H1 (cell line): ENCODE data around the gene ZRANB3. TPM values are rescaled to one million over a fixed set of nuclear protein-coding genes. Genes with fewer than 3 reads are reported as not detected.

ENCODE experiments used
- CTCF ChIA-PET: fragments of 300-600 bp; sonication (Branson Sonifier 250); formaldehyde crosslinking; loops from one replicate; lab custom pipeline; 2021; ENCODE audit not compliant: partially characterized antibody; lab: Charles Lee
- POLR2A ChIA-PET: fragments of 300-600 bp; sonication (Branson Sonifier 250); formaldehyde crosslinking; loops from one replicate; lab custom pipeline; 2021; ENCODE audit warnings: inconsistent platforms; ENCODE audit not compliant: partially characterized antibody; lab: Charles Lee
- DNase-seq, 2 experiments: peaks; one replicate each; pipeline versions ENCODE4 v3.0.0 to v3.0.0-alpha.2; 2010 to 2022; ENCODE audit warnings: low spot score in 2 of 2, low read depth in 1 of 2, mixed read lengths in 1 of 2
- FAIRE-seq: peaks from 2 replicates; lab custom pipeline; 2011; peaks lifted over from hg19 to GRCh38; lab: Jason Lieb, UNC
- H2AFZ ChIP-seq: 2 replicates; pipeline ENCODE4 v1.8.1; 2012; ENCODE audit warnings: low read length, inconsistent platforms
- H2AK5ac ChIP-seq: 2 replicates; pipeline ENCODE4 v1.6.1; 2013; ENCODE audit warnings: low read depth, low read length
- H2BK120ac ChIP-seq: replicated peaks from 2 replicates; pipeline ENCODE3; 2013; ENCODE audit warnings: low read depth, low read length, inconsistent platforms
- H2BK12ac ChIP-seq: 2 replicates; pipeline ENCODE4 v1.6.1; 2013; ENCODE audit warnings: low read depth, low read length
- H2BK15ac ChIP-seq: 2 replicates; pipeline ENCODE4 v1.6.1; 2013; ENCODE audit warnings: low read length
- H2BK20ac ChIP-seq: 2 replicates; pipeline ENCODE4 v1.6.1; 2013; ENCODE audit warnings: low read length
- H2BK5ac ChIP-seq: 2 replicates; pipeline ENCODE4 v1.6.1; 2013; ENCODE audit warnings: low read depth, low read length
- H3K14ac ChIP-seq: 2 replicates; pipeline ENCODE4 v1.6.1; 2013; ENCODE audit warnings: inconsistent platforms; ENCODE audit not compliant: insufficient read length
- H3K18ac ChIP-seq: 2 replicates; pipeline ENCODE4 v1.6.1; 2013; ENCODE audit warnings: low read length; ENCODE audit errors: extremely low read depth
- H3K23ac ChIP-seq: 2 replicates; pipeline ENCODE4 v1.6.1; 2013; ENCODE audit warnings: inconsistent platforms; ENCODE audit not compliant: insufficient read length
- H3K23me2 ChIP-seq: 2 replicates; pipeline ENCODE4 v1.6.1; 2013; ENCODE audit warnings: low read depth, low read length
- H3K27ac ChIP-seq: 2 replicates; pipeline ENCODE4 v1.6.1; 2011; ENCODE audit warnings: low read depth, low read length, inconsistent platforms
- H3K27me3 ChIP-seq, 4 experiments: replicated peaks in 1 of 4; 1 replicate in 1 of 4; 2 replicates in 3 of 4; pipeline versions ENCODE4 v1.6.1 to v1.8.1; 2011 to 2013; ENCODE audit warnings: low read length in 3 of 4, mild to moderate bottlenecking in 3 of 4, inconsistent platforms in 2 of 4, mixed read lengths in 2 of 4, moderate library complexity in 1 of 4; ENCODE audit not compliant: control insufficient read depth in 3 of 4, insufficient read depth in 3 of 4; ENCODE audit errors: extremely low read depth in 1 of 4
- H3K36me3 ChIP-seq, 4 experiments: 2 replicates each; pipeline versions ENCODE4 v1.6.1 to v1.8.1; 2011 to 2013; ENCODE audit warnings: mild to moderate bottlenecking in 4 of 4, low read length in 3 of 4, moderate library complexity in 2 of 4, control low read depth in 1 of 4, inconsistent platforms in 1 of 4; ENCODE audit not compliant: insufficient read depth in 4 of 4, control insufficient read depth in 2 of 4
- H3K4ac ChIP-seq: replicated peaks from 2 replicates; pipeline ENCODE3; 2013; ENCODE audit warnings: low read length, low read depth, mixed read lengths, inconsistent platforms; ENCODE audit not compliant: insufficient read length
- H3K4me1 ChIP-seq, 4 experiments: replicated peaks in 1 of 4; 1 replicate in 1 of 4; 2 replicates in 3 of 4; pipeline versions ENCODE4 v1.6.1 to v1.8.1; 2011 to 2013; ENCODE audit warnings: low read length in 3 of 4, inconsistent platforms in 2 of 4, mixed read lengths in 1 of 4; ENCODE audit not compliant: insufficient read depth in 4 of 4, control insufficient read depth in 3 of 4
- H3K4me2 ChIP-seq, 2 experiments: 2 replicates each; pipeline versions ENCODE4 v1.6.1 to v1.8.1; 2011 to 2013; ENCODE audit warnings: low read depth in 2 of 2, low read length in 2 of 2, control low read depth in 1 of 2, inconsistent platforms in 1 of 2, mild to moderate bottlenecking in 1 of 2; ENCODE audit not compliant: insufficient read depth in 1 of 2
- H3K4me3 ChIP-seq, 4 experiments: fragments of 200-600, 300-600 bp in 1 of 4; sonication (generic), shearing (Covaris generic), sonication (Bioruptor Twin) in 1 of 4; 2 replicates each; pipeline versions ENCODE4 v1.5.1 to v1.8.1; 2011 to 2016; ENCODE audit warnings: low read length in 4 of 4, low read depth in 3 of 4, control low read depth in 2 of 4, inconsistent platforms in 2 of 4, mild to moderate bottlenecking in 2 of 4, mixed read lengths in 1 of 4, moderate library complexity in 1 of 4; ENCODE audit not compliant: insufficient read depth in 2 of 4; ENCODE audit errors: extremely low read depth in 1 of 4
- H3K56ac ChIP-seq: replicated peaks from 2 replicates; pipeline ENCODE3; 2013; ENCODE audit warnings: low read depth, mild to moderate bottlenecking, mixed read lengths, low read length, inconsistent platforms; ENCODE audit not compliant: insufficient read length
- H3K79me1 ChIP-seq: 2 replicates; pipeline ENCODE4 v1.6.1; 2013; ENCODE audit warnings: low read depth, low read length, control low read depth
- H3K79me2 ChIP-seq, 2 experiments: 2 replicates each; pipeline versions ENCODE4 v1.6.1 to v1.8.1; 2012 to 2013; ENCODE audit warnings: low read length in 2 of 2, mild to moderate bottlenecking in 2 of 2, inconsistent platforms in 1 of 2; ENCODE audit not compliant: insufficient read depth in 2 of 2, control insufficient read depth in 1 of 2
- H3K9ac ChIP-seq, 4 experiments: replicated peaks in 1 of 4; 1 replicate in 1 of 4; 2 replicates in 3 of 4; pipeline versions ENCODE4 v1.6.1 to v1.8.1; 2011 to 2013; ENCODE audit warnings: low read depth in 3 of 4, low read length in 3 of 4, control low read depth in 2 of 4, mild to moderate bottlenecking in 2 of 4, moderate library complexity in 2 of 4, inconsistent platforms in 1 of 4; ENCODE audit errors: extremely low read depth in 1 of 4
- H3K9me3 ChIP-seq, 2 experiments: 2 replicates each; pipeline versions ENCODE4 v1.6.1 to v1.8.1; 2012 to 2013; ENCODE audit warnings: mild to moderate bottlenecking in 2 of 2, moderate library complexity in 2 of 2, control low read depth in 1 of 2, inconsistent platforms in 1 of 2, low read depth in 1 of 2, low read length in 1 of 2, mixed read lengths in 1 of 2; ENCODE audit not compliant: insufficient read depth in 2 of 2
- H4K20me1 ChIP-seq, 2 experiments: replicated peaks in 1 of 2; 2 replicates each; pipeline versions ENCODE3 to v1.8.1; 2011 to 2013; ENCODE audit warnings: inconsistent platforms in 2 of 2, low read length in 2 of 2, mild to moderate bottlenecking in 1 of 2; ENCODE audit not compliant: insufficient read depth in 2 of 2, control insufficient read depth in 1 of 2
- H4K5ac ChIP-seq: 2 replicates; pipeline ENCODE4 v1.6.1; 2013; ENCODE audit warnings: low read length, low read depth, mixed read lengths, inconsistent platforms; ENCODE audit not compliant: insufficient read length
- H4K8ac ChIP-seq: 2 replicates; pipeline ENCODE4 v1.8.0; 2013; ENCODE audit warnings: mild to moderate bottlenecking, moderate library complexity, low read length, inconsistent platforms; ENCODE audit not compliant: insufficient read depth; ENCODE audit errors: extremely low read depth
- H4K91ac ChIP-seq: replicated peaks from 2 replicates; pipeline ENCODE3; 2013; ENCODE audit warnings: low read length, mixed read lengths, inconsistent platforms; ENCODE audit not compliant: insufficient read length
- BRCA1 ChIP-seq: IDR thresholded peaks from 2 replicates; pipeline ENCODE4 v1.6.1; 2012; ENCODE audit warnings: low read depth, low read length, improper control_type of control experiment
- CREB1 ChIP-seq: IDR thresholded peaks from 2 replicates; pipeline ENCODE4 v1.6.1; 2012; ENCODE audit warnings: inconsistent platforms
- EGR1 ChIP-seq: IDR thresholded peaks from 2 replicates; pipeline ENCODE4 v1.6.1; 2011; ENCODE audit warnings: low read depth, low read length, borderline replicate concordance
- EZH2 ChIP-seq: fragments of 200-600 bp; sonication (generic); IDR thresholded peaks from 2 replicates; pipeline ENCODE4 v1.7.1; 2012; ENCODE audit warnings: low read depth, mild to moderate bottlenecking, moderate library complexity, low read length, inconsistent platforms; ENCODE audit not compliant: severe bottlenecking
- GABPA ChIP-seq: IDR thresholded peaks from 2 replicates; pipeline ENCODE4 v1.6.1; 2011; ENCODE audit warnings: mild to moderate bottlenecking, low read length, moderate library complexity, borderline replicate concordance; ENCODE audit not compliant: insufficient read depth
- HDAC2 ChIP-seq, 2 experiments: fragments of 300-600 bp in 1 of 2; sonication (generic) in 1 of 2; IDR thresholded peaks; 2 replicates each; pipeline ENCODE4 v1.6.1; 2011 to 2012; ENCODE audit warnings: low read depth in 2 of 2, low read length in 2 of 2, mild to moderate bottlenecking in 2 of 2, moderate library complexity in 2 of 2, borderline replicate concordance in 1 of 2, inconsistent platforms in 1 of 2
- SIX5 ChIP-seq: IDR thresholded peaks from 2 replicates; pipeline ENCODE4 v1.6.1; 2011; ENCODE audit warnings: mild to moderate bottlenecking, low read depth, low read length
- SP4 ChIP-seq: IDR thresholded peaks from 2 replicates; pipeline ENCODE4 v1.6.1; 2012; ENCODE audit warnings: low read length, inconsistent platforms
- TBP ChIP-seq: IDR thresholded peaks from 2 replicates; pipeline ENCODE4 v1.6.1; 2011; ENCODE audit warnings: low read depth, low read length, improper control_type of control experiment
- ZNF274 ChIP-seq: IDR thresholded peaks from 2 replicates; pipeline ENCODE4 v1.7.0; 2012; ENCODE audit warnings: low read length, borderline replicate concordance; ENCODE audit errors: extremely low read depth
- WGBS, 2 experiments: shearing (Covaris generic) in 1 of 2; methylation state at CpG; one replicate each; pipeline versions ENCODE4 v1.1.6 to v1.1.7; 2013 to 2015; ENCODE audit warnings: low lambda C conversion rate in 2 of 2, mixed read lengths in 2 of 2, inconsistent platforms in 1 of 2, low coverage in 1 of 2, missing lambda C conversion rate in 1 of 2; ENCODE audit not compliant: insufficient replicate concordance in 2 of 2, insufficient coverage in 1 of 2, insufficient read length in 1 of 2; ENCODE audit errors: extremely low coverage in 1 of 2, missing lambda C conversion rate in 1 of 2; 5-methylcytosine and 5-hydroxymethylcytosine counted together
- polyA plus RNA-seq, 7 experiments: library from polyadenylated mRNA; depleted of rRNA in 3 of 7; stranded (reverse) in 5 of 7; unstranded in 2 of 7; fragments of >200 nt in 5 of 7; fragments of 200-250 nt in 2 of 7; gene quantifications; 1 replicate in 5 of 7; 2 replicates in 1 of 7; 4 replicates in 1 of 7; pipeline versions ENCODE4 v1.2.1 to v1.2.3, GENCODE V29; 2011 to 2013; ENCODE audit warnings: missing spikeins in 2 of 7, mixed read lengths in 2 of 7
- total RNA-seq: library from RNA; stranded (reverse); fragmentation: NEBNext Ultra II Directional; extraction: Animal tissue kit (Norgen Biotek cat#: 25700); gene quantifications from 2 replicates; pipeline ENCODE4 v1.2.1, GENCODE V29; 2021
- TF ChIP-seq, protein P1 (sequence below): IDR thresholded peaks from 2 replicates; pipeline ENCODE4 v1.6.1; 2012; ENCODE audit warnings: low read length, inconsistent platforms

Gene ZRANB3
- total and polyA plus RNA-seq, 2 of the 8 experiments (the other 6 are each of a cell fraction or from before 2014, with no cell fraction given) = 4.5 to 19.3 TPM

DNA sequence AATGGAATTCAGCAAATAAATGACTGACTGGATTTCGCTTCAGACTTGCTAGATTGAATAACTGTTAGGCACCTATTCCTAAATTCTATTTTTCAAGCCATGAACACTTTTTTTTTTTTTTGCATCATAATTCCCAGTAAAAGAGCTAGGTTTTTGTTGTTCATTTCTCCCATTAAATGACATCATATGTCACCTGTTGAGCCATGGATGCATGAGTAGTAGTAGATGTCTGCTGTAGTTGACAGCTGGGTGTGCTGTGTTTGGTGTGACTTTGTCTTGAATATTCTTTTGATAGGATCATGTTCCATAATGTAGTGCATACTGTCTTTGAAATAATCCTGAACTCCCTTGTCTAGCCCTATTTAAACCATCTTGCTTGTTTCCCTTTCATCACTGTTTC, 363.7 kb downstream of the ZRANB3 start:
- H3K23ac ChIP-seq = no peak overlapping the region
- H3K18ac ChIP-seq = no peak overlapping the region
- no peaks in the 10 kb centered on the region for H3K79me2 ChIP-seq
- H3K79me1 ChIP-seq = no peaks in the 10 kb centered on the region
- H3K4me3 ChIP-seq = no peak overlapping the region
- H3K56ac ChIP-seq = no peak overlapping the region
- no peak overlapping the region for H4K5ac ChIP-seq
- H3K4me2 ChIP-seq = no peak overlapping the region
- no peak overlapping the region for H2BK5ac ChIP-seq
- no peak overlapping the region for H2BK15ac ChIP-seq
- ChIA-PET CTCF (interaction anchor here (0.6 to 1.9 kb wide), 8 partner anchors 18 to 178 kb away, joined by 3 to 5 read pairs (median 4); no protein-coding TSS in a partner anchor), POLR2A (interaction anchor here (0.6 to 1.1 kb wide), 2 partner anchors 13 to 364 kb away, joined by 3 read pairs; partner anchors contain the start of genes R3HDM1 and ZRANB3)
- no peak overlapping the region for H4K91ac ChIP-seq
- no peak overlapping the region for H3K4ac ChIP-seq
- WGBS, 2 experiments = 91% methylated on average over 1 of the region's 1 CpG; no CpG with 5 or more reads in 1 of the 2 experiments
- TF ChIP-seq EGR1 (no peak), EZH2 (no peak), GABPA (no peak), SIX5 (no peak), ZNF274 (no peak), CREB1 (no peak), HDAC2 (IDR thresholded peaks at IDR 0.05; ENCODE audit: borderline replicate concordance in 1 of 2, low read depth in 2 of 2, low read length in 2 of 2) (no peak), BRCA1 (no peak), SP4 (no peak), TBP (no peak)
- TF ChIP-seq, protein P1, sequence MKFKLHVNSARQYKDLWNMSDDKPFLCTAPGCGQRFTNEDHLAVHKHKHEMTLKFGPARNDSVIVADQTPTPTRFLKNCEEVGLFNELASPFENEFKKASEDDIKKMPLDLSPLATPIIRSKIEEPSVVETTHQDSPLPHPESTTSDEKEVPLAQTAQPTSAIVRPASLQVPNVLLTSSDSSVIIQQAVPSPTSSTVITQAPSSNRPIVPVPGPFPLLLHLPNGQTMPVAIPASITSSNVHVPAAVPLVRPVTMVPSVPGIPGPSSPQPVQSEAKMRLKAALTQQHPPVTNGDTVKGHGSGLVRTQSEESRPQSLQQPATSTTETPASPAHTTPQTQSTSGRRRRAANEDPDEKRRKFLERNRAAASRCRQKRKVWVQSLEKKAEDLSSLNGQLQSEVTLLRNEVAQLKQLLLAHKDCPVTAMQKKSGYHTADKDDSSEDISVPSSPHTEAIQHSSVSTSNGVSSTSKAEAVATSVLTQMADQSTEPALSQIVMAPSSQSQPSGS = no peak
- TF ChIP-seq, all 59 proteins: peak for 0
- H3K9me3 ChIP-seq = no peaks in the 10 kb centered on the region
- FAIRE-seq = no peak
- no peak overlapping the region for H4K8ac ChIP-seq
- no peak overlapping the region for H2BK12ac ChIP-seq
- no peak overlapping the region for H3K9ac ChIP-seq
- no peak overlapping the region for H2AFZ ChIP-seq
- peaks cover 0 to 3% (median 0%) of the 10 kb centered on the region in 4 experiments; a peak in 2 of 7 replicates for H3K4me1 ChIP-seq
- no peaks in the 10 kb centered on the region for H3K23me2 ChIP-seq
- no peak overlapping the region for H2BK20ac ChIP-seq
- no peak for DNase-seq
- H3K36me3 ChIP-seq = peaks cover 6 to 59% (median 22%) of the 10 kb centered on the region in 4 experiments; a peak in 7 of 8 replicates
- H4K20me1 ChIP-seq = no peaks in the 10 kb centered on the region
- no peaks in the 10 kb centered on the region for H3K27me3 ChIP-seq
- no peak overlapping the region for H3K14ac ChIP-seq
- no peak overlapping the region for H2AK5ac ChIP-seq
- no peak overlapping the region for H3K27ac ChIP-seq
- H2BK120ac ChIP-seq = no peak overlapping the region
